OCI-LY7 (cell line): Measurements from ENCODE around the gene ECT2L. TPM values are rescaled to one million over a fixed set of nuclear protein-coding genes. Genes with fewer than 3 reads are reported as not detected.

Experiments
- BruUV-seq: library from RNA; stranded (reverse); fragments of 400-500 nt; replicated peaks from 2 replicates; lab custom pipeline; 2021; lab: Mats Ljungman, UMichigan
- CTCF ChIA-PET: fragments of 300-600 bp; sonication (Branson Sonifier 250); formaldehyde crosslinking; loops from one replicate; lab custom pipeline; 2022; ENCODE audit warnings: antibody characterized with exemption; ENCODE audit not compliant: unreplicated experiment; lab: Charles Lee
- POLR2A ChIA-PET: fragments of 300-600 bp; sonication (Branson Sonifier 250); formaldehyde crosslinking; loops from one replicate; lab custom pipeline; 2022; ENCODE audit warnings: antibody characterized with exemption; lab: Charles Lee
- DNase-seq: peaks from one replicate; pipeline ENCODE4 v3.0.0-alpha.2; 2015; ENCODE audit warnings: low spot score
- H2AFZ ChIP-seq: fragments of 200-600 bp; sonication (generic), shearing (Covaris generic); 2 replicates; pipeline ENCODE4 v1.6.1; 2014; ENCODE audit warnings: mild to moderate bottlenecking, antibody characterized with exemption, low read length, moderate library complexity
- H3K27ac ChIP-seq: fragments of 200-600 bp; sonication (generic); 2 replicates; pipeline ENCODE4 v1.5.1; 2014; ENCODE audit warnings: mixed run types, low read depth, mild to moderate bottlenecking, moderate library complexity, low read length, inconsistent platforms; ENCODE audit not compliant: poor library complexity, severe bottlenecking
- H3K36me3 ChIP-seq: fragments of 200-600 bp; sonication (generic); 2 replicates; pipeline ENCODE4 v1.6.1; 2014; ENCODE audit warnings: mild to moderate bottlenecking, antibody characterized with exemption, low read length, moderate library complexity, mixed read lengths; ENCODE audit not compliant: insufficient read depth
- H3K4me1 ChIP-seq: fragments of 200-600 bp; sonication (generic); 2 replicates; pipeline ENCODE4 v1.5.1; 2014; ENCODE audit warnings: mild to moderate bottlenecking, low read length; ENCODE audit not compliant: insufficient read depth, poor library complexity, severe bottlenecking
- H3K4me2 ChIP-seq: fragments of 200-600 bp; sonication (generic); 2 replicates; pipeline ENCODE4 v1.6.1; 2014; ENCODE audit warnings: mild to moderate bottlenecking, low read length
- H3K4me3 ChIP-seq: fragments of 200-600 bp; sonication (generic); 2 replicates; pipeline ENCODE4 v1.5.1; 2014; ENCODE audit warnings: mild to moderate bottlenecking, low read depth, low read length; ENCODE audit not compliant: poor library complexity, severe bottlenecking
- H3K79me2 ChIP-seq: fragments of 200-600 bp; sonication (generic); 2 replicates; pipeline ENCODE4 v1.6.1; 2016; ENCODE audit warnings: low read depth, mild to moderate bottlenecking, low read length, moderate library complexity, mixed read lengths; ENCODE audit not compliant: insufficient read depth
- H3K9me2 ChIP-seq: fragments of 200-600 bp; sonication (generic); 2 replicates; pipeline ENCODE4 v1.6.1; 2016; ENCODE audit warnings: mild to moderate bottlenecking, low read length, mixed read lengths; ENCODE audit not compliant: insufficient read depth
- H3K9me3 ChIP-seq: fragments of 200-600 bp; sonication (generic); 2 replicates; pipeline ENCODE4 v1.6.1; 2014; ENCODE audit warnings: mild to moderate bottlenecking, mixed run types, low read length, mixed read lengths
- H4K20me1 ChIP-seq: fragments of 200-600 bp; sonication (generic); 2 replicates; pipeline ENCODE4 v1.6.1; 2014; ENCODE audit warnings: mild to moderate bottlenecking, antibody characterized with exemption, low read length, moderate library complexity, mixed read lengths; ENCODE audit not compliant: insufficient read depth
- EZH2phosphoT487 ChIP-seq: fragments of 200-600 bp; sonication (generic); IDR thresholded peaks from 2 replicates; pipeline ENCODE4 v1.6.1; 2018; ENCODE audit warnings: low read depth, borderline replicate concordance, mild to moderate bottlenecking, mixed run types, antibody characterized with exemption, low read length, moderate library complexity, mixed read lengths
- intact Hi-C: fragments of 100-400 bp; cut with micrococcal nuclease; formaldehyde crosslinking; loops from one replicate; pipeline ENCODE4 v1.10.0; 2022; ENCODE audit not compliant: unreplicated experiment
- total RNA-seq, 2 experiments: library from RNA; depleted of rRNA in 1 of 2; stranded (reverse); fragments of >200 nt in 1 of 2; shearing (Covaris generic) in 1 of 2; gene quantifications; 2 replicates each; pipeline ENCODE4 v1.2.3, GENCODE V29; 2014 to 2022
- TF ChIP-seq, protein P1 (sequence below): fragments of 200-600 bp; sonication (generic); conservative IDR thresholded peaks from 2 replicates; pipeline ENCODE4 v1.5.1; 2014; ENCODE audit warnings: mild to moderate bottlenecking, antibody characterized with exemption, low read length, moderate library complexity, mixed read lengths

Gene ECT2L
- total RNA-seq, 2 experiments from 2014 or later: not detected

GRCh38 chr6:138891255-138891986 lies 95.5 kb downstream of the ECT2L start:
- POLR2A ChIA-PET: interaction anchor here (0.9 to 1.7 kb wide), 2 partner anchors 10 to 14 kb away, joined by 3 read pairs; no protein-coding TSS in a partner anchor
- DNase-seq: no peak
- no peak overlapping the region for H3K27ac ChIP-seq
- no peaks in the 10 kb centered on the region for H3K9me2 ChIP-seq
- no peaks in the 10 kb centered on the region for H3K4me1 ChIP-seq
- TF ChIP-seq EZH2phosphoT487: no peak
- TF ChIP-seq, protein P1, sequence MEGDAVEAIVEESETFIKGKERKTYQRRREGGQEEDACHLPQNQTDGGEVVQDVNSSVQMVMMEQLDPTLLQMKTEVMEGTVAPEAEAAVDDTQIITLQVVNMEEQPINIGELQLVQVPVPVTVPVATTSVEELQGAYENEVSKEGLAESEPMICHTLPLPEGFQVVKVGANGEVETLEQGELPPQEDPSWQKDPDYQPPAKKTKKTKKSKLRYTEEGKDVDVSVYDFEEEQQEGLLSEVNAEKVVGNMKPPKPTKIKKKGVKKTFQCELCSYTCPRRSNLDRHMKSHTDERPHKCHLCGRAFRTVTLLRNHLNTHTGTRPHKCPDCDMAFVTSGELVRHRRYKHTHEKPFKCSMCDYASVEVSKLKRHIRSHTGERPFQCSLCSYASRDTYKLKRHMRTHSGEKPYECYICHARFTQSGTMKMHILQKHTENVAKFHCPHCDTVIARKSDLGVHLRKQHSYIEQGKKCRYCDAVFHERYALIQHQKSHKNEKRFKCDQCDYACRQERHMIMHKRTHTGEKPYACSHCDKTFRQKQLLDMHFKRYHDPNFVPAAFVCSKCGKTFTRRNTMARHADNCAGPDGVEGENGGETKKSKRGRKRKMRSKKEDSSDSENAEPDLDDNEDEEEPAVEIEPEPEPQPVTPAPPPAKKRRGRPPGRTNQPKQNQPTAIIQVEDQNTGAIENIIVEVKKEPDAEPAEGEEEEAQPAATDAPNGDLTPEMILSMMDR: no peak
- no peak overlapping the region for H3K4me2 ChIP-seq
- CTCF ChIA-PET: no interaction called here
- H3K36me3 ChIP-seq: no peaks in the 10 kb centered on the region
- no TSS peak for BruUV-seq
- H2AFZ ChIP-seq: no peak overlapping the region
- intact Hi-C loops: no loop called here
- no peaks in the 10 kb centered on the region for H4K20me1 ChIP-seq
- no peaks in the 10 kb centered on the region for H3K9me3 ChIP-seq
- no peak overlapping the region for H3K4me3 ChIP-seq
- H3K79me2 ChIP-seq: no peaks in the 10 kb centered on the region

- Histone ChIP-seq H3K4me1 (no peaks in the 10 kb centered on the region), H3K27ac (no peak overlapping the region), H3K4me3 (no peak overlapping the region), H3K36me3 (peaks cover 22% of the 10 kb centered on the region), H3K79me2 (no peaks in the 10 kb centered on the region), H3K9me3 (no peaks in the 10 kb centered on the region), H3K9me2 (no peaks in the 10 kb centered on the region), H4K20me1 (no peaks in the 10 kb centered on the region), H3K4me2 (no peak overlapping the region), H2AFZ (no peak overlapping the region)
- TF ChIP-seq EZH2phosphoT487: no peak
- TF ChIP-seq, protein P1: no peak
- no TSS peak for BruUV-seq
- CTCF ChIA-PET: no interaction called here
- intact Hi-C loops: no loop called here
- DNase-seq: no peak
- POLR2A ChIA-PET: interaction anchor here (0.6 to 1.0 kb wide), 4 partner anchors 10 to 182 kb away, joined by 3 to 6 read pairs (median 4); no protein-coding TSS in a partner anchor
Observed at GRCh38 chr6:138896104-138896756, 100.3 kb downstream of the ECT2L start.

DNA sequence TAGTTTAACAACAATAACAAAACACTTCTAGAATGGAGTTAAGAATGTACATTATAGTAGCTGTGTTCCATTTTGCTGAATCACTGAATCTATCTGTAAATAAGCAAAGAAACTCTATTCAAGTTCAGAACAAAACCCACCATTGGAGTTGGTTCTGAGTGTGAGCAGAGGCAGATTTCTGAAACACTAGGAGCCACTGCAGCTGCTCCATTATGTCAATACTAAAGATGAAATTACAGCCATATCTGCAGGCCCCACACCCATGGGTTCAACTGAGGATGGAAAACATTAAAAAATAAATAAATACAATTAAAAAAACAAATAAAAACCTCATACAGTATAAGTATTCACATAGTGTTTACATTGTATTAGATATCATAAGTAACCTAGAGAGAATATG lies 101.1 kb downstream of the ECT2L start:
- intact Hi-C loops: no loop called here

More for the DNA sequence above, 101.1 kb downstream of the ECT2L start:
- Histone ChIP-seq H3K36me3 (peaks cover 30% of the 10 kb centered on the region), H3K79me2 (no peaks in the 10 kb centered on the region), H2AFZ (no peak overlapping the region), H3K4me1 (no peaks in the 10 kb centered on the region), H3K9me3 (no peaks in the 10 kb centered on the region), H3K9me2 (no peaks in the 10 kb centered on the region), H4K20me1 (no peaks in the 10 kb centered on the region), H3K4me3 (no peak overlapping the region), H3K4me2 (no peak overlapping the region), H3K27ac (no peak overlapping the region)
- CTCF ChIA-PET: no interaction called here
- TF ChIP-seq, protein P1: no peak
- TF ChIP-seq EZH2phosphoT487: no peak
- DNase-seq: no peak
- POLR2A ChIA-PET: interaction anchor here (0.6 kb wide), 1 partner anchor 734 kb away, joined by 3 read pairs; no protein-coding TSS in a partner anchor
- BruUV-seq: no TSS peak
